Measurements from ENCODE around the gene EPC1. TPM values are rescaled to one million over a fixed set of nuclear protein-coding genes. Genes with fewer than 3 reads are reported as not detected.
"Not testable (repeated sequence)": the region's sequence is repeated elsewhere in the genome, so short reads cannot be mapped to it uniquely, and the experiment has no call there.

Gene EPC1
- total RNA-seq, 2 donors from 2014 or later: 178 to 189 TPM

- ATAC-seq (no peak), DNase-seq (no peak)
- H3K9me3 ChIP-seq (ENCODE audit: control insufficient read depth, low read length, poor library complexity, severe bottlenecking): no peaks in the 10 kb centered on the region
- no peaks in the 10 kb centered on the region for H3K36me3 Mint-ChIP-seq (ENCODE audit: low read depth)
- peaks cover 7% of the 10 kb centered on the region for H3K27me3 Mint-ChIP-seq
- H3K4me1 Mint-ChIP-seq: peaks cover 21% of the 10 kb centered on the region
- no peak overlapping the region for H3K27ac Mint-ChIP-seq
- no peak overlapping the region for H3K4me3 Mint-ChIP-seq
Observed at GRCh38 chr10:32245760-32246159, 101.2 kb downstream of the EPC1 start.

GRCh38 chr10:32244421-32245207 is 102.3 kb downstream of the EPC1 start:
- H3K4me1 Mint-ChIP-seq: peaks cover 16% of the 10 kb centered on the region
- no peaks in the 10 kb centered on the region for H3K36me3 Mint-ChIP-seq (ENCODE audit: low read depth)
- no peaks in the 10 kb centered on the region for H3K9me3 ChIP-seq (ENCODE audit: control insufficient read depth, low read length, poor library complexity, severe bottlenecking)
- no peak overlapping the region for H3K4me3 Mint-ChIP-seq
- peaks cover 7% of the 10 kb centered on the region for H3K27me3 Mint-ChIP-seq
- H3K27ac Mint-ChIP-seq: no peak overlapping the region
- DNase-seq (no peak), ATAC-seq (no peak)

GRCh38 chr10:32244011-32244410 is 102.9 kb downstream of the EPC1 start:
- H3K27me3 Mint-ChIP-seq: peaks cover 7% of the 10 kb centered on the region
- H3K4me3 Mint-ChIP-seq: no peak overlapping the region
- ATAC-seq (no peak), DNase-seq (no peak)
- H3K27ac Mint-ChIP-seq: no peak overlapping the region
- H3K9me3 ChIP-seq (ENCODE audit: control insufficient read depth, low read length, poor library complexity, severe bottlenecking): no peaks in the 10 kb centered on the region
- H3K4me1 Mint-ChIP-seq: peaks cover 13% of the 10 kb centered on the region
- H3K36me3 Mint-ChIP-seq (ENCODE audit: low read depth): no peaks in the 10 kb centered on the region

- H3K27me3 Mint-ChIP-seq: peaks cover 6% of the 10 kb centered on the region
- no peak overlapping the region for H3K4me3 Mint-ChIP-seq
- H3K9me3 ChIP-seq (ENCODE audit: control insufficient read depth, low read length, poor library complexity, severe bottlenecking): no peaks in the 10 kb centered on the region
- peaks cover 13% of the 10 kb centered on the region for H3K4me1 Mint-ChIP-seq
- no peak for ATAC-seq
- DNase-seq: no peak
- H3K27ac Mint-ChIP-seq: no peak overlapping the region
- no peaks in the 10 kb centered on the region for H3K36me3 Mint-ChIP-seq (ENCODE audit: low read depth)
Observed at GRCh38 chr10:32241946-32242345, 105.0 kb downstream of the EPC1 start.

GRCh38 chr10:32240471-32240870 is 106.5 kb downstream of the EPC1 start:
- DNase-seq (no peak), ATAC-seq (no peak)
- H3K27ac Mint-ChIP-seq: no peak overlapping the region
- H3K9me3 ChIP-seq (ENCODE audit: control insufficient read depth, low read length, poor library complexity, severe bottlenecking): no peaks in the 10 kb centered on the region
- H3K36me3 Mint-ChIP-seq (ENCODE audit: low read depth): no peaks in the 10 kb centered on the region
- H3K4me3 Mint-ChIP-seq: no peak overlapping the region
- H3K4me1 Mint-ChIP-seq: peaks cover 7% of the 10 kb centered on the region
- H3K27me3 Mint-ChIP-seq: no peaks in the 10 kb centered on the region

- H3K36me3 Mint-ChIP-seq (ENCODE audit: low read depth): no peaks in the 10 kb centered on the region
- H3K4me1 Mint-ChIP-seq: peaks cover 4% of the 10 kb centered on the region
- H3K27ac Mint-ChIP-seq: no peak overlapping the region
- ATAC-seq: no peak
- DNase-seq: no peak
- no peak overlapping the region for H3K4me3 Mint-ChIP-seq
- no peaks in the 10 kb centered on the region for H3K27me3 Mint-ChIP-seq
- H3K9me3 ChIP-seq (ENCODE audit: control insufficient read depth, low read length, poor library complexity, severe bottlenecking): no peaks in the 10 kb centered on the region
Observed at GRCh38 chr10:32239769-32240168, 107.2 kb downstream of the EPC1 start.

GRCh38 chr10:32237644-32238345 is 109.2 kb downstream of the EPC1 start:
- no peaks in the 10 kb centered on the region for H3K4me1 Mint-ChIP-seq
- DNase-seq (no peak), ATAC-seq (no peak)
- no peaks in the 10 kb centered on the region for H3K36me3 Mint-ChIP-seq (ENCODE audit: low read depth)
- H3K9me3 ChIP-seq (ENCODE audit: control insufficient read depth, low read length, poor library complexity, severe bottlenecking): no peaks in the 10 kb centered on the region
- no peak overlapping the region for H3K4me3 Mint-ChIP-seq
- no peaks in the 10 kb centered on the region for H3K27me3 Mint-ChIP-seq
- no peak overlapping the region for H3K27ac Mint-ChIP-seq

- Mint-ChIP-seq H3K27me3 (peaks cover 4% of the 10 kb centered on the region), H3K36me3 (ENCODE audit: low read depth) (no peaks in the 10 kb centered on the region), H3K4me3 (no peak overlapping the region), H3K4me1 (no peaks in the 10 kb centered on the region), H3K27ac (no peak overlapping the region)
- no peaks in the 10 kb centered on the region for H3K9me3 ChIP-seq (ENCODE audit: control insufficient read depth, low read length, poor library complexity, severe bottlenecking)
- no peak for ATAC-seq
- no peak for DNase-seq
Observed at GRCh38 chr10:32234471-32234870, 112.5 kb downstream of the EPC1 start.

- ATAC-seq; H3K9me3 ChIP-seq (ENCODE audit: control insufficient read depth, low read length, poor library complexity, severe bottlenecking); H3K4me1 Mint-ChIP-seq; H3K36me3 Mint-ChIP-seq (ENCODE audit: low read depth); H3K27ac Mint-ChIP-seq; H3K27me3 Mint-ChIP-seq; DNase-seq; H3K4me3 Mint-ChIP-seq: not testable (repeated sequence)
Observed at GRCh38 chr10:32233375-32233774, 113.6 kb downstream of the EPC1 start.

GRCh38 chr10:32232378-32232777 is 114.6 kb downstream of the EPC1 start:
- Mint-ChIP-seq H3K27ac (no peak overlapping the region), H3K27me3 (peaks cover 4% of the 10 kb centered on the region), H3K36me3 (ENCODE audit: low read depth) (no peaks in the 10 kb centered on the region), H3K4me3 (no peak overlapping the region), H3K4me1 (peaks cover 2% of the 10 kb centered on the region)
- H3K9me3 ChIP-seq (ENCODE audit: control insufficient read depth, low read length, poor library complexity, severe bottlenecking): no peaks in the 10 kb centered on the region
- ATAC-seq (no peak), DNase-seq (no peak)

- not testable (repeated sequence) for H3K9me3 ChIP-seq (ENCODE audit: control insufficient read depth, low read length, poor library complexity, severe bottlenecking); H3K27ac Mint-ChIP-seq; H3K4me1 Mint-ChIP-seq; ATAC-seq; H3K4me3 Mint-ChIP-seq; H3K36me3 Mint-ChIP-seq (ENCODE audit: low read depth); DNase-seq; H3K27me3 Mint-ChIP-seq
Observed at GRCh38 chr10:32229788-32230187, 117.2 kb downstream of the EPC1 start.

GRCh38 chr10:32229170-32229569 is 117.8 kb downstream of the EPC1 start:
- Mint-ChIP-seq H3K27me3 (peaks cover 4% of the 10 kb centered on the region), H3K4me3 (no peak overlapping the region), H3K27ac (no peak overlapping the region), H3K36me3 (ENCODE audit: low read depth) (no peaks in the 10 kb centered on the region), H3K4me1 (peaks cover 2% of the 10 kb centered on the region)
- ATAC-seq (no peak), DNase-seq (no peak)
- H3K9me3 ChIP-seq (ENCODE audit: control insufficient read depth, low read length, poor library complexity, severe bottlenecking): no peaks in the 10 kb centered on the region

- DNase-seq (no peak), ATAC-seq (no peak)
- no peaks in the 10 kb centered on the region for H3K9me3 ChIP-seq (ENCODE audit: control insufficient read depth, low read length, poor library complexity, severe bottlenecking)
- Mint-ChIP-seq H3K4me1 (peaks cover 2% of the 10 kb centered on the region), H3K27ac (no peak overlapping the region), H3K27me3 (peaks cover 4% of the 10 kb centered on the region), H3K4me3 (no peak overlapping the region), H3K36me3 (ENCODE audit: low read depth) (no peaks in the 10 kb centered on the region)
Observed at GRCh38 chr10:32227802-32228201, 119.2 kb downstream of the EPC1 start.

- no peaks in the 10 kb centered on the region for H3K9me3 ChIP-seq (ENCODE audit: control insufficient read depth, low read length, poor library complexity, severe bottlenecking)
- ATAC-seq (no peak), DNase-seq (no peak)
- H3K4me1 Mint-ChIP-seq: peaks cover 2% of the 10 kb centered on the region
- H3K36me3 Mint-ChIP-seq (ENCODE audit: low read depth): no peaks in the 10 kb centered on the region
- no peak overlapping the region for H3K4me3 Mint-ChIP-seq
- H3K27ac Mint-ChIP-seq: no peak overlapping the region
- peaks cover 4% of the 10 kb centered on the region for H3K27me3 Mint-ChIP-seq
Observed at GRCh38 chr10:32226624-32227023, 120.3 kb downstream of the EPC1 start.

Data from T-helper 17 cell (primary cell).